LoVo (cell line): ENCODE results near the gene MPO.

ENCODE experiments used
- DNase-seq: peaks from one replicate; pipeline ENCODE4 v3.0.0-alpha.2; 2016; ENCODE audit warnings: low spot score

MPO gene

DNA sequence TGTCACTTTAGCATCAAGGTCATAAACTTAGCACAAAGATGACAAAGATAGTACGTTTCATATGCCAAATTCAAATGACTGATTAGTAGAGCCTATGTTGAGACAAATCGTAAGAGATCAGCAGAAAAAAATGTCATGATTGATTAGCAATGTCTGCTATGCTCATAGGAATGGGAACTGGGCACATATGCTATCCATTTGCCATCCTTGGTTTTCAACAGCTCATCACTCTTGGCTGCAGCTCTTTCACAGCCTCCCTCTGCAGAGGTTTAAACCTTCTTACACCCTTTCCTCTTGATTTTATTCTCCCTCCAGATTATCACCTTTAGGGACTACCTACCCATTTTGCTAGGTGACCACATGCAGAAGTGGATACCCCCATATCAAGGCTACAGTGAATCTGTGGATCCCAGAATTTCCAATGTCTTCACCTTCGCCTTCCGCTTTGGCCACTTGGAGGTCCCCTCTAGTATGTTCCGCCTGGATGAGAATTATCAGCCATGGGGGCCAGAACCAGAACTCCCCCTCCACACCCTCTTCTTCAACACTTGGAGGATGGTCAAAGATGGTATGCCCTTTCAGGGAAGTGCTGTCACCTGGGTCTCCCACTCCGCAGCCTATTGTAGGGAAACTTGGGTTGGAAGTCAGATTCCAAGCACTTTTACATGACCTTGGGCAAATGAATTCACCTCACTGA is 16.2 kb downstream of the MPO start:
- no peak for DNase-seq

GRCh38 chr17:58263773-58264172 is 17.0 kb downstream of the MPO start:
- DNase-seq, result no peak

- no peak for DNase-seq
Observed at GRCh38 chr17:58262149-58262548, 18.6 kb downstream of the MPO start.

- DNase-seq, result no peak
Observed at GRCh38 chr17:58254803-58255202, 25.9 kb downstream of the MPO start.

DNA sequence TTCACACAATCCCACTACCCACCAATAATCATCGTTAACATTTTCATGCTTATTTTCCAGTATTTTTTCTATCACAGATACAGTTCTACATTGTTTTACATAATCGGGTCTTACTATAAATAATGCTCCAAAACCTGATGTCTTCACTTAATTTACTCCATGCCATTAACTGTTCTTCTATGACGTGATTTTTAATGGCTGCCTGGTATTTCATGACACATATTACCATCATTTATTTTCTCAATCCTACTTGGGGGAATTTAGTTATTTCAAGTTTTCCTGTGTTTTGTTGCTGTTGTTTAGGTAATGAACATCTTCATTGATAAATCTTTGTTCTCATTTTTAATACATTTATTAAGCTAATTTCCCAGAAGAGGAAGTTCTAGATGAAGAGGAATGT is 27.7 kb downstream of the MPO start:
- no peak for DNase-seq

GRCh38 chr17:58252141-58252540 is 28.6 kb downstream of the MPO start:
- no peak for DNase-seq

DNA sequence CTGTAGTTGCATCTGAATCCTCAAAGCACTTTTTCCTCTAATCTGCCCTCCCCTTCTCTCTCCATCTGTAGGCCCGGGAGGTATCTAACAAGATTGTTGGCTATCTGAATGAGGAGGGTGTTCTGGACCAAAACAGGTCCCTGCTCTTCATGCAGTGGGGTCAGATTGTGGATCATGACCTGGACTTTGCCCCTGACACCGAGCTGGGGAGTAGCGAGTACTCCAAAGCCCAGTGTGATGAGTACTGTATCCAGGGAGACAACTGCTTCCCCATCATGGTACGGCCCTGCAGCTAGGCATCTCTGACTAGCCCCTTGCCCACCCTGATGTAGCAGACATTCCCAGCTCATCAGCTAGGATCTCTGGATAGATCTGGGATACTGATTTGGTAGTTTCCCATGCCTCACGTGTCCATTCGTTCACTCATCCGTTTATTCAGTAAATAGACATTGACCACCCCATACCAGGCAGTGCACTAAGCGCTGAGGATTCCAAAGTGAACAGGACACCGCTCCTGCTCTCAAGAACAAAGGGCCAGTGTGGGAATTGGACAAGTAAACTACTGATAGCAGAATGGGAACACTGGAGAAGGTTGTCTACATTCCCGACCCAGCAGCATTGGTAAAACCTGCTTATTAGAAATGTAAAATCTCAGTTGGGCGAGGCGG is 30.3 kb downstream of the MPO start:
- no peak for DNase-seq

GRCh38 chr17:58249270-58250133 is 31.2 kb downstream of the MPO start:
- DNase-seq, result peak; percentile 47

DNA sequence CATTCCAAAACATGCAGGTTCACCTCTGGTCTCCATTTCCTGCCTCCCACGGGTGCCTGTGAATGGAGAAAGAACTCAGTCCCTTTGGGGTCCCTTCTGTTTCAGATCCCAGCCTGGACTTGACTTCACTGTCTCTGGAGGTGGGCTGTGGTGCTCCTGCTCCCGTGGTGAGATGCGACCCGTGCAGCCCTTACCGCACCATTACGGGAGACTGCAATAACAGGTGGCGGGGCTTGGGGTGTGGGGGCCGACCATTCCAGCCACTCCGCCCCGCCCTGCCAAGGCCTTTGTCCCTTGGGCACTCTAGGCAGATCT is 31.8 kb downstream of the MPO start:
- DNase-seq, result no peak

DNA sequence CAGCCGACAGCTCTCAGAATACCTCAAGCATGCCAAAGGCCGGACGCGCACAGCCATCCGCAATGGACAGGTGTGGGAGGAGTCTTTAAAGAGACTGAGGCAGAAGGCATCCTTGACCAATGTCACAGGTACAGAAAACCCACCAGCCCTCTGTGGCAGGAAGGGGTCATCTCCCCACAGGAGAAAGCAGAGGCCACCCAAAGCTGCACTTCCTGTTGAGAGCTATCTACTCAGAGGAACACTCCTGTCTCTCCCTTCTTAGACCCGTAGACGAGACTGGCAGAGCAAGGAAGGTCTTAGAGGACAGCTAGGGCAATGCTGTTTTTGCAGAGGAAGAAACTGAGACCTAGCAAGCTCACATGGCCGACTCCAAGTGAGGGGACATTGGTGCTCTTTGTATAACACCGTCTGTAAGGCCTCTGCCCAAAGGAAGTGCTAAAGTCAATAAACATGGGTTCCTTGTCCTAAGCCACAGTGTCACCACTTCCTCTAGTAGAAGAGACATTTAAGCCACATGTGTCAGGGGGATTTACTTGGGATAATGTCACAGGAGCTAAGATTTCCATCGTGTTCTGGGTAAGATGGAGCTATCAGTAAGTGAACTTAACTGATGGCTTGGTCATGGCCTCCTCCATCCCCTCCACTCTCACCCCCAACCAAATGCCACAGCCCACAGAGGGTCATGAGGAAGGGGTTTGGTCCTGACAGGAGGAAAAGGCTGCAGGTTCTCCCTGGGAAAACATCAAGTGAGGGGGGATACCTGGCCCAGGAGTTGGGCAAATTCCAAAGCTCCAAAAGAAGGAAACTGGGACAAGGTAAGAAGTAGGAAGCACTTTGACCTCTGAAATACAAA is 33.0 kb downstream of the MPO start:
- no peak for DNase-seq

DNA sequence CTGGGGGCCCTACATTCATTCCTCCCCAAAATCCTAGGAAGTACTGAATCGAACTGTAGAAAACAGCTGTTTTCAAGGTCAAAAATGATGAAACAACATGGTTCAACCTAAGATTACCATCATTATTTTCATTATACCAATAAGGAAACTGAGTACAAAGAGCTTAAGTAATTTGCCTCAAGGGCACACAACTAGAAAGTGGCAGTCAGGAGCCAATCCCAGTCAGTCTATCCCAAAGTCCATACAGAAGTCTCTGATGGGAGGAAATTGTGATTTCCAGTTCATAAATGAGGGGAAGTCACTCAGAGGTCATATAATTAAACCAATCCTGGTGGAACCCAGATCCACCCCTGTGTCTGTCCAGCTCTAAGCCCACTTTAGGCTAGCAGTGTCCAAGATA is 34.0 kb downstream of the MPO start:
- no peak for DNase-seq

DNA sequence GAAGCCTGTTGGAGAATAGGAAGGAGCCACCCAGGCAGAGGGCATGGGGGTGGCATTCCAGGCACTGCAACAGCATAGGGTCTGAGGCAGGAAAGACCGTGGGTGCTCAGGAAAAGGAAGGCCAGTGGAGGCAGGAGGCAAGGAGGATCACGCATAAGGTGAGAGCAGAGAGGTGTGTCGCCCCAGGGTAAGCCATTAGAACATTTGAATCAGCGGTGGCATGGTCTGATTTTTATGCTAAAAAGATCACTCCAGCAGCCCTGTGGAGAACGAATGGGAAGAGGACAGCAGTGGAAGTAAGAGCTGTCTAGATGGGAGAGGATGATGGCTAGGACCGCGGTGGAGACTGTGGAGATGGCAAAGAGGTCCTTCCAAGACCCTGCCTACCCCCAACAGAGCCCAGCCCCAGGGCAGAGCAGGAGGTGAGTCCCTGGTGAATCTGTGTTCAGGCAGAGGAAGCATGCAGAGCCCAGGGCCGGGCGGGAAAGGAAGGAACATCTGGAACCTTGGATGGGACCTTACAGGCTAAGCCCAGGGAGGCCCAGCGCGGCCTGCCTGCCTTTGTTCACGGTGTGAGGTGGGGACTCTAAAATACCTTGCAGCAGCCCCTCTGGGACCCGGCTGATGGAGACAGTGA is 34.5 kb downstream of the MPO start:
- no peak for DNase-seq

- no peak for DNase-seq
Observed at GRCh38 chr17:58245428-58246103, 35.2 kb downstream of the MPO start.

DNA sequence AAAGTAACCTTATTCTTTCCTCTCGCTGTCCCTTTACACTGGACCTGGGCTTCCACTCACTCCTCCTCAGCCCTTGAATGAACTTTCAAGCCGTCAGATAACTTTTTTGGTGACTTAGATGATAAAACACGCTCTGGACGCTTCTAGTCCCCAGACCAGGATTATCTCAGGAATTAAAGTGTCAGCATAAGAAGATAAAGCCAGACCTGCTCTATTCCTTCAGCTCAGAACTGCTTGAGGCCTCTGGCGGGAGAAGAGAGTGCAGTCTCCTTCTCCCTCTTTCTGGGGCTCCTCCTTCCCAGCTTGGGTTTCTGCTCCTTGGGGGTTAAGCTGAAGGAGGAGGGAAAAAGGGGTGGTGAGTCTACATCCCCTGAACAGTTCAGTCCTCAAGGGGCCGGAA is 35.8 kb downstream of the MPO start:
- no peak for DNase-seq

GRCh38 chr17:58242171-58242784 is 38.5 kb downstream of the MPO start:
- DNase-seq, result no peak

GRCh38 chr17:58239987-58240386 is 40.7 kb downstream of the MPO start:
- DNase-seq, result no peak

DNA sequence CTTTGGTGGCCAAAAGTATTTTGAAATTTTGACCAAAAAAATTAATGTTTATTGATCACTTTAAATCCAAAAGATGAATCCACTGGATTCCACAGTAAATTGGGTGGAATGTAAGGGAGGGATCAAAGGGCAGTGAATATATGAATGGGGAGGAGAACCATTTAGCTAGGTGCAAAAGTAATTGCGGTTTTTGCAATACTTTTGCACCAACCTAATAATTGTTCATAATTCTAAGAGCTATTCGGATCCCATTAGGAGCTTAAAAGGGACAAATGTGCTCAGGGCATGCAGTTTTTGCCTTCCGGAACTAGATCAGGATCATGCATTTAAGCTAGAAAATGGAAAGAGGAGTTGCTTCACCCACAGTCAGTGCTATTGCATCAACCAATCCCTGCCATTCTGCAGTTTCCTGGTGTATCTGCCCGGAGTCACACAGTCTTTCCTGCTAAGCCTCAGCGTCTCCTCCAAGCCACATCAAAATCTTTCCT is 42.5 kb downstream of the MPO start, which contains the start of gene LPO:
Gene LPO (plus strand): TSS at position 438 of the 488 bp plus-strand sequence. CDS start 4,396 bp downstream, outside the sequence.
- no peak for DNase-seq

- DNase-seq, result no peak
Observed at GRCh38 chr17:58236394-58236793, 44.3 kb downstream of the MPO start.

- no peak for DNase-seq
Observed at GRCh38 chr17:58235821-58236220, 44.9 kb downstream of the MPO start.

- DNase-seq, result no peak
Observed at GRCh38 chr17:58234512-58234911, 46.2 kb downstream of the MPO start.
